GOT3 (cell line): ENCODE measurements around the gene AHRR.
A peak's percentile ranks its signal among the peaks of the same experiment; 100 is the strongest.

Experiments used
- DNase-seq: peaks from one replicate; lab custom pipeline; 2025; ENCODE audit warnings: mixed read lengths; lab: John Stamatoyannopoulos, UW

The AHRR gene

DNA sequence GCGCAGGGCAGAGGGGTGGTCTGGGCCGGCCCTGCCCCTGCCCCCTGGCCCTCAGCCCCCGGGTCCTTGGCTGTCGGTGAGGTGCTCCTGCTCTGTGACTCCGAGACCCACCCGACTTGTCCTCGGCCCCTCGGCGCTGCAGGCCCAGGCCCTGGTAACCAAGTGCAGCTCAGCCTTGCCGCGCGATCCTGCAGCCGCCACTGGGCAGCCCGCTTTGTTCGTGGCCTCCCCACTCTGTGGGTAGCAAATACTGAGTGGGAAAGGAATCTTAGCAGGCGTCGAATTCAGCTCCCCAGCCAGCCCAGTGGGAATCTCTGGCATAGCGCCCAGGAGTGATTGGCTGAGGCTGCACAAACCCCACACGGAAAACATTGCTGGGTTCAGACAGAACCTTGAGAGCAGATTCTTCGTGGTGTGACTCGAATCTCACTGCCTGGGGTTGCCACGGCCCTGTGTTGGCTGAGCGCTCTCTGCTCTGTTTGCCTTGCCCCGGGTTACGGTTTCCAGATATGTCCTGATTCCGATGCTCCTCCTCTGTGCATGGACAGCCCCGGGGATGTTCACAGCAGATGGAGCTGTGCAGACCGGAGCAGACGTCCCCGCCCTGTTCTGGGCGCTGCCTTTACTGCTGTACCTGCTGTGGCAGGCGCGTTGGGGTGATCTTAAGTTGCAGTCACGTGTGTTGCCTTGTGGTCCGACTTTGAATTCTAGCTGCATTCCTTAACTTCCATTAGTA, 108.1 kb downstream of the AHRR start:
- no peak for DNase-seq

DNA sequence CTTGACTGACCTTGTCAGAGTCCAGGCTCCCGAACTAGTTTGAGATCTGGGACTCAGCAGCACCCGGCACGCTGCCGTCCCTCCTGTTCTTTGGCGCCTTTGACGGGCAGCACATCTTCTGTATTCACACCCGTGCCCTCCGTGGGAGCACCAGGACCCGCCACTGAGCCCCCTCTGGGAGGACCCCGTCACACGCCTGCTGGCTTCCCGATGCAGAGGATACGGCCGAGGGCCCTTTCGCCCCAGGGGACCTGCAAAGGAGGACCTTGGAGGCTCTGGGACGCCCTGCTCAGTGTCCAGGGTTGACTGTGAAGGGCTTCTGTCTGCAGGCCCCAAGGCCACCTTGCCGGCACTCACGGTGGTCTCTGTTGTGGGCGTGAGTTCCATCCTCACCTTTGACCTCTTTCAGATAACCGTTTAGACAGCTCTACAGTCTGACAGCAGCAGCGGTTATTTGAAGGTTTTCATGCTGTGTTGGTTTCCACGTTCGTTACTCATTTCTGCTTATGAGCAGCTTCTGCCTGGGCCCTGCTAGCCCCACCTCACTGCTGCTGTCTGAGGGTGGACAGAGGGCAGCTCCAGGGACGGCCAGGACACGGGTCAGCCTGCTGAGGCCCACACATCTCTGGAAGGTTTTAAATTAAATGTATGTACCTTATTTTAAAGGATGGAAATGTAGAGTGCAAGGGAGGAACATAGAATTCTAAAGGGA, 108.9 kb downstream of the AHRR start:
- DNase-seq, result no peak

DNA sequence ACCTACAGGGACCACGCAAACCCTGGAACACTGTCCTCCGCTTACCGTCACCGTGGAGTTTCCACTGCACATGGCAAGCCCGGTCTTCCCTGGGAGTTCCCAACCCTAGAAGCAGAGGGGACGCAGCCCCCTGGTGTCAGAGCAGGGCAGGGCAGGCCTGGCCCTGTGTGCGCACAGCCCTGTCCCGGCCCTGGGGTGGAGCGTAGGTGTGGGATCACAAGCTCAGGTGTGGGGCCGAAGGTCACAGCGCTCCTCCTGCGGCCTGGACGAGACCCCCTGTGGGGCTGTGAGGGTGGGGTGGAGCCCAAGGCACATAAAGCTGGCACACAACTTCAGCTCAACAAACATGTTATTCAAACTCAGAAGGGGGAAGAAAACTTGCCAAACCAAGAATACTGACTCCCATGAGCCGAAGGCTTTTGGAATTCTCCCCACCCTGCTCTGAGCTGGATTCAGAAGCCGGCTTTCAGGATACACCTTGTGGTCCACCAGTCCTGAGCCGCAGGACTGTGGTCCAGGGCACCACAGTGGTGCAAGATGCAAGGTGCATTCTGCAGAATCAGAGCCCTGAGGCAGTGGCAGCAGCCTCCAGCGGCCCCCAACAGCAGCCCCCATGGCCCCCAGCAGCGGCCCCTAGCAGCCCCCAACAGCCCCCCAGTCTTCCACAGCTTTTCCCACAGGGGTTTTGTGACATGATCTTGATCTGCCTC, 109.6 kb downstream of the AHRR start:
- DNase-seq, result no peak

DNA sequence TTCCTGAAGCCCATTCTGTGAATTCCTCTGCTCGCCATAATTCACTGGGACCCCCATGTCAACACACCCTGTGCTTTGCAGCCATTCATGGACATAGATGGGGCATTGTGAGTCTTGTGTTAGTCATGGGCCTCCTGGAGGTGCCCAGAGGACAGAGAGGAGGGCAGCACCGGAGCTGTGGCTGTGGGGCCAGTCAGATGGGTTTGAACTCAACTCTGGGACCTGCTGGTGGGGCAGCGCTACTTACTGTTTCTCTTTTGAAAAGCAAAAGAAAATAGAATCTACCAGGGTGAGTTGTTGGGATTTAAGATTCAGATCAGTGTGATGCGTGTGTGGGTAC, 110.2 kb downstream of the AHRR start:
- no peak for DNase-seq

DNA sequence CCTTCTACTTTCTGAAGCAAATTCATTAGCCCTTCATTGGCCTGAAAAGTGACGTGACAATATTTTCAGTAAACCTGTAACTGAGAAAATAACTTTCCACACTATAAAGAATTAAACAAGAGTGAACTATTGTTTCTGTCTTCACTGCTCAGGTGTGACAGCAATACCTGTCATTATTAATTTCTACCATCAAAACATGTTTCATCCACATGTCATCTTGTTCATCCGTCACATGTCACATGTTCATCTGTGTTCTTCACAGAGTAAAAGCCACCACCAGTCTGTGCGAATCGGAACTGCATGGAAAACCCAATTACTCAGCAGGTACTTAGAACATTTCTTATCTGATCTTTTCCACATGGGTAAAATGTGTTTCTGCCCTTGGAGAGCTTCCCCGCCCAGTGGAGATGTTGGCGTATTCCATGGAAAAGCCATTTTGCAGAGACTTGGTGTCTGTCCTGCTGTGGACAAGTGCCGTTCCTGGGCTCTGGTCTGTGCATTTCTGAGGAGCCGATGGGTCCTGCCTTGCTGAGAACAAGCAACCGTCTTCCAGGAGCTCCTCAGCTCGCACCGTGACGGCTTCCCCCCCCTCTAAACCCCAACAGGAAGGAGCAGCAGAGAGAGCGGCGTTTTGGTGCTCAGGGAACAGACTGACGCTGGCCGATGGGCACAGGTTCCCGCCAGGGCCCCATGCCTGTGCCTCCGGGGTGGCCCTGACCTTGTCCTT, 110.8 kb downstream of the AHRR start:
- DNase-seq, result no peak

DNA sequence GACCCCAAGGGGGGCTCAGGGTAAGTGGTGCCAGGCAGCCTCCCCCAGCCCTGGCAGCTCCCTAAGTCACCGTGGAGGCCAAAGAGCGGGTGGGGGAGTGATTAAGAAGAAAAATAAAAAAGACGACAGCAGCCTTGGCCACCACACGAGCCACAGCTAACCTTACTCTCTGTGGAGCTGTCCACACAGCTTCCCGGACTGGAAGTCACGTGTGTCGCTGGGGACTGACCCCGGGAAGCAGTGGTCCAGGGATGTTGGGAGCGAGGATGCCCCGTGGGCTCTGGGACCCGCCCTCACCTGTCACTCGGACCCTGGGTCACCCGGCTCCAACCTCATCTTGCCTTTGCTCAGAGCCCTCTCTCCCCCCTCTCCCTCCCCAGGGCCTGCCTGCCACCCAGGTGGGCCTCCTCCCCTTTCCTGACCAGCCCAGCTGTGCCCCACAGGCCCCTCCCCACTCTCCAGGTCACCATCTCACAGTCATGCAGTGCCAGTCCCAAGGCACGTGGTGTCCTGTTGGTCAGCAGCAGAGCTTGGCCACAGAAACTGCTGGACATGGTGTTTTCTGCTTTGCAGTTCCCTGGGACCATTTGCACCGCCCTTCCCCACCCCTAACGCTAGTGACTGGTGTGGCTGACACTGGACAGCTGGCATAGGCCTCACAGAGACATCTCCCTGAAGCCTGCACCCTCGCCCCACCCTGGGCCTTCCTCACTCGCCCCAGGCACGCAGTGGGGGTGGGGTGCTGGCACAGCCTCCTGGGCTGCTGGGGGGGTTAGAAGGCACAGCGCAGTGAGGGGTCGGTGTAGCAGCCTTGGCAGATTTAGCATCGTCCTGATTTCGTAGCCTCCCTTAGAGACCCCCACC, 111.6 kb downstream of the AHRR start:
- DNase-seq, result no peak

DNA sequence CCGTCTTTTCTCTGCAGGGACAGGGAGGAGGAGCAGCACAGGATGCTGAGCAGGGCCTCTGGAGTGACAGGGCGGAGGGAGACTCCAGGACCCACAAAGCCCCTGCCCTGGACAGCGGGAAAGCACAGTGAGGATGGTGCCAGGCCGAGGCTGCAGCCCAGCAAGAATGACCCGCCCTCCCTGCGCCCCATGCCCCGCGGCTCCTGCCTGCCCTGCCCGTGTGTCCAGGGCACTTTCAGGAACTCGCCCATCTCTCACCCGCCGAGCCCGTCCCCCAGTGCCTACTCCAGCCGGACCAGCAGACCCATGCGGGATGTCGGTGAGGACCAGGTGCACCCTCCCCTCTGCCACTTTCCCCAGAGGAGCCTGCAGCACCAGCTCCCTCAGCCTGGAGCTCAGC, 112.3 kb downstream of the AHRR start:
- no peak for DNase-seq

DNA sequence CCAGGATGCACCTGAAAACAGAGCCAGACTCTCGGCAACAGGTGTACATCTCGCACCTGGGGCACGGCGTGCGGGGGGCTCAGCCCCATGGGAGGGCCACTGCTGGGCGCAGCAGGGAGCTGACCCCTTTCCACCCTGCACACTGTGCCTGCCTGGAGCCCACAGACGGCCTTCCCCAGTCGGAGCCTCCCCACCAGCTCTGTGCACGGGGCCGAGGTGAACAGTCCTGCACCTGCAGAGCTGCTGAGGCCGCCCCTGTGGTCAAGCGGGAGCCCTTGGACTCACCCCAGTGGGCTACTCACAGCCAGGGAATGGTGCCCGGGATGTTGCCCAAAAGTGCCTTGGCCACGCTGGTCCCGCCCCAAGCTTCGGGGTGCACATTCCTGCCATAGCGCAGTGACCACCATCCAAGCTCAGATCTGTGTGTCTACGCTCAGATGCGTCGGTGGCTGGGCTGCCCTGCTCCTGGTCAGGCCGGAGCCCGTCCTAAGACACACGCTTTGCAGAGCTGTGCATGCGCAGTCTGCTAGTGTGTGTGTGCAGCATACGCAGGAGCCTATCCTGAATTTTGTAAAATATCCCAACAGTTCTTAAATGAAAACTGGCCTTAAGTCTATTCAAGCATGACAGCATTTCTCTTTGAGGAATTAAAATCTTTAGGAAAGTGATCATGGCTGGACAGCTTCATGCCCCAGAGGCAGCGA, 113.1 kb downstream of the AHRR start:
- DNase-seq, result no peak

DNA sequence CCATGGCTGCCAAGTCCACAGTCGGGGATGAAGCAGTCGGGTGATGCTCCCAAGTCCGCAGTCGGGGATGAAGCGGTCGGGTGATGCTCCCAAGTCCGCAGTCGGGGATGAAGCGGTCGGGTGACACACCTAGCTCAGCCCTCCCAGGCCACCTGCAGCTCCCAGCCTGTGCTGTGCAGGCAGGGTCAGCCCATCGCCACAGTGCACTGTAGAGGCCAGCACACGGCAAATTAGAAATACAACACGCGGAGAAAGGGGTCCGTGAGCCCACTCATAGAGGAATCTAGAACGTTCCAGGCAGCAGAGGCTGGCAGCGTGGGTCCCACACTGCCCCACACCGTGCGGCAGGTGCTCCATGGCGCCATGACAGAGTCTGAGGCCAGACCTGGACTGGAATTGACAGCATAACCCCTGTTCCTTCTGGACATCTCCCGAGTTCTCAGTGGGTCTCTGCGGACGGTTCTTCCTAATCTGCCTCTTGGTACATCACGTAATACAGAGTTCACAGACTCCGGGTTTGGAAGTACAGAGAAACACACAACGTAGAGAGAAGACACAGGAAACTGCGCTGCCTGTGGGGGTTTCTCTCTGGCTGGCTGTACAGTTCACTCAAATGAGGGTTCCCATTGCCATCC, 113.8 kb downstream of the AHRR start:
- no peak for DNase-seq

DNA sequence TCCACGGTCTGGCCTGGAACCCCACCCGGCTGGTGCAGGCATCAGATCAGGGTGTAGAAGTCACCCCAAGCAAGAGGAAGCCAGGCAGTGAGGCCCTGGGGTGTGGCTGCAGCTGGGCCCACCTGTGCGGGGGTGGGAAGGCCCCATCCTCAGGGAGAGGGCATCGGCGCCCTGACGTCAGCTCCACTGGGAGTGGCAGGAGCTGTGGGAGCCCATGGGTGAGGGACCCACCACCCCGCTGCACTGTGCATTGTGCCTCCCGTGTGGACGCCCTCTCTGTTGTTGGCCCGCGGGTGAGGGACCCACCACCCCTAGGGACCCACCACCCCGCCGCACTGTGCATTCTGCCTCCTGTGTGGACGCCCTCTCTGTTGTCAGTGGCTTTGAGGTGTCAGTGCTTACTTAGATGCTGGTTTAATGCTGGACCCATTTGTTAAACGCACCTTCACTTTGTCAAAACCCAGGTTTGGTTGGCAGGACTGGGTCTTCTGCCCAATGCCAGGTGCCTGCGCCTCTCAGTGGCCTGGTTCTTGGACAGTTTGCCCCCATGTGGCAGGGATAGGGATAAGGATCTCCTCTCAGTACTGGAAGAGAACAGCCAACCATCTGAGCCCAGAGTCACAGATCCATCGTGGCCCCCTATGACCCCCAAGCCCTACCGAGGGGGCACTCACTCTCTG, 114.6 kb downstream of the AHRR start:
- DNase-seq, result no peak

DNA sequence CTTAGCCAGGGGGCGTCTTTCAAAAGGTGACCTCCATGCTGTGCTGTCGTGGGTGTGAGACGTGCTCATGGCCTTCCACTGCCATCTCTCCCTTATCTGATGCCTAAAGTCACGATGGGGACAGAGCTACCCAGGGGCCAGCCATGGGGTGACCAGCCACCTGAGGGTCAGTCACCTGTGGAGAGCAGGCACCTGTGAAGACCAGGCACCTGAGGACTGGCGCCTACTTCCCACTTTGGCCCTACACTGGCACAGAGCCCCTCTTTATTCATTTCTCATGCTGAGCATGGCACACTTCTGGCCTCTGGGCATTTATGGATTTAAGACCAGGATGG, 115.1 kb downstream of the AHRR start:
- DNase-seq, result no peak

DNA sequence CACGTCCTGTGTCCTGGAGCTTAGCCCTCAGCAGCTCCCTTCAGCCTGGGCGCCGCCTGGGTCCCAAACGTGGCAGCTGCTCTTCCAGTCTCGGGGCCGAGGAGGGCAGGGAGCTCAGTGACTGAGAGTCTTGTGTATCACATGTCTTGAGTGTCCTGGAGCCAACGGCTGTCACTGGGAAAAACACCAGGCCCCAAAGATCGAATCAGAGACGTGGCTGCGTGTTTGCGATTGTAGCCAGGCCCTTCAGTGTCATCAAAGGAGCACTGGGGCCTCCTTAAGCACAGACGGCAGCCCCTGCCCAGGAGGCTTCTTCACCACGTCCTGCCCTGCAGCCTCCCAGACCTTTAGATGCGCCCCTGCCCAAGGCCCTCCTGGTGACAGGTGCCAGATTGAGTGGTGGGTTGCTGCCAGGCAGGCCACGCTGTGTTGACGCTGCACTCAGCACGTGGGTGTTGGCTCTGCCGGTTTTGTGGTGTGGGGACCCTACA, 115.8 kb downstream of the AHRR start:
- DNase-seq, result no peak

DNA sequence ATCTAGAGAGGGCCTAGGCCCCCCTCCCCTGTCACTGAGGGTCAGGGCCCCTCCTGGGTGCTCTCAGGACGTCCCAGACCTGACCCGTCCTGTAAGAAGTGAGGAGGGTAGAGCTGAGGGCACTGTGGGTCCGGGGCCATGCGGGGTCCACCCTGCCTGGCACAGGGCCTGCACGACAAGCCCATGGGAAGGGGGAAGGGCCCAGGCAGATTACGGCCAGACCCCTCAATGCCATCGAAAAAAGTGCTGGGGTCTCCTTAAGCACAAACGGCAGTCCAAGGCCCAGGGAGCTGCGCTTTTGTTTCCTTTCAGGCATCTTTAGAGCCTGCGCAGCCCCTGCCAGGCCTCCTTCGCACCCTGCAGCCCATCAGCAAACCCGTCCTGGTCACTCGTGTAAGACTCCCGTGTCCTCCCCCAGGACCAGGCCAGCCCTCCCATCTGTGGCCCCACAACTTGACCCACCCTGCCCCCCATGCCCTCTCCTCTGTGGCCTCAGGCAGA, 117.0 kb downstream of the AHRR start:
- no peak for DNase-seq

DNA sequence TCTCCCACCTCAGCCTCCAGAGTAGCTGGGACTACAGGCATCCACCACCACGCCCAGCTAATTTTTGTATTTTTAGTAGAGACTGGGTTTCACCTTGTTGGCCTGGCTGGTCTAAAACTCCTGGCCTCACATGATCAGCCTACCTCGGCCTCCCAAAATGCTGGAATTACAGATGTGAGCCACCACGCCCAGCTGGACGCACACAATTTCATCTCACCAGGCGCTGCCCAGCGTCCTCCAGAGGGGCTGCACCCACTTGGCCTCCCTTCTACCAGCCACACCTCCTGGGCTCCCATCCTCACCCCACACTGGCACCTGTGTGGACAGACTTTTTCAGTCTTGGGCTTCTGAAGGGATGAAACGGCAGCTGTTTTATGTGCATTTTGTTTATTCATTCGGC, 117.7 kb downstream of the AHRR start:
- no peak for DNase-seq

DNA sequence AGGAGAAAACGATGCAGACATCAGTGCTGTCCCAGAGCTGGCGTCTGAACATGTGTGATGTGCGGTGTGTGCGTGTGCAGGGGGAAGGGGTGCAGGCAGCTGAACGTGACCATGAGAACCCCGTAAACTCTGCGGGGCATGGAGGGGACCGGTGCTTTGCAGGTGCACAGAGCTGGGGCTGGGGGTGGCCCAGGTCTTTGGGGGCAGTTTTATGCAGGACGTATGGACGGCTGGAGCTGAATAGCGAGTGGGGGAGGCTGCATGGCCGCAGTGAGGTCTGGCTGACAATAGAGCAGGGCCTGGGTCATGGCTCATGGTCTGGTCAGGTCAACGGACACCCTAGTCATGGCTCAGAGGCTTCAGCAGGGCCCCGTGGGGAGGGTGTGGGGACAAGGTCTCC, 118.1 kb downstream of the AHRR start:
- no peak for DNase-seq

DNA sequence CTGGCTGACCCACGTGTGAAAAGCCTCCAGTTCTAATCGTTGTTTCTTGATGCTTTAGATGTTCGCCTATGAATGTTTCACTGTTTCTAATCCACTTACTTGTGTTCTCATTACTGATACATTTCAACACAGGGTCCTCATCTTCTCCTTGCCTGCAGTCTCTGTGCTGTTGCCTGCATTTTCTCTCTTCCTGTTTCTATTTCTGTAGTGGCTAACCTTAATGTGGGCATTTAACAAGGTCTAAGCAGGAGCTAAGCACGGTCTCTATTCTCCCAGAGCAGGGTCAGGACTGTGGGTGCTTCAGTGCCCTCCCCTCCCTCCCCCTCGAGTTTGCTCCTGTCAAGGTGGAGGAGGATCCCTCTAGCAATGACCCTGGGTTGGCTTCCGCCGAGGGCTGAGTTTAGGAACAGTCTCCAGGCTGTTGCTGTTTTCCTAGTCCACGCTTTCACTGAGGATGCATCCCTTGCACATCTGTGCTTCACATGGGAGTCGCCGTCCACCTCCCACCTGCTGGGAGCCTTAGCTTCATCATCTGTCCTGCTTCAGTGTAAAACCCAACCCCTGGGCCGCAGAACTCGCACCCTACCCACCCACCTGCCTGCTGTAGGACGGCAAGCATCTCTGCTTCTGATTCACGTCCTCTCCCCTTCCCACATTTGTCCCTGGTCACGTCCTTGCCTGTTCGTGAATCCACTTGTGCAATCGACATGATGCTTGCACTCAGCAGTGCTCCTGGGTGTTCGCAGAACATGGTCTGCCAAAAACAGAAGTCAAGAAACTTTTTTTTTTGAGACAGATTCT, 119.1 kb downstream of the AHRR start:
- DNase-seq, result no peak

DNA sequence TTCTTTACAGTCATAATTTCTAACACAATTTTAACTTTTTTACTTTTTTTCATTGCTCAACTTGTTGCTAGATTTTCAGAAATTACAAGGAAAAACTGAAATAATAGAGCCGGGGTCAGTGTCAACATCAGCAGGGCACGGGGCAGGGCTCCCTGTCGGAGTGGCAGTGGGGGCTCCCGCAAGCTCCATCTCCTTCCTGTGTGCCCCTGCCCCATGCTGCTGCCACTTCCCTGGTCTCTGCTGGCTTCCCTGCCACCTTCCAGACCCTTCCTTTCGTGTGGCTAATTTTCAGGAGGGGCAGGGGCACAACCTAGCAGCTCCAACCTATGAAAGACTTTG, 120.5 kb downstream of the AHRR start:
- DNase-seq, result no peak

DNA sequence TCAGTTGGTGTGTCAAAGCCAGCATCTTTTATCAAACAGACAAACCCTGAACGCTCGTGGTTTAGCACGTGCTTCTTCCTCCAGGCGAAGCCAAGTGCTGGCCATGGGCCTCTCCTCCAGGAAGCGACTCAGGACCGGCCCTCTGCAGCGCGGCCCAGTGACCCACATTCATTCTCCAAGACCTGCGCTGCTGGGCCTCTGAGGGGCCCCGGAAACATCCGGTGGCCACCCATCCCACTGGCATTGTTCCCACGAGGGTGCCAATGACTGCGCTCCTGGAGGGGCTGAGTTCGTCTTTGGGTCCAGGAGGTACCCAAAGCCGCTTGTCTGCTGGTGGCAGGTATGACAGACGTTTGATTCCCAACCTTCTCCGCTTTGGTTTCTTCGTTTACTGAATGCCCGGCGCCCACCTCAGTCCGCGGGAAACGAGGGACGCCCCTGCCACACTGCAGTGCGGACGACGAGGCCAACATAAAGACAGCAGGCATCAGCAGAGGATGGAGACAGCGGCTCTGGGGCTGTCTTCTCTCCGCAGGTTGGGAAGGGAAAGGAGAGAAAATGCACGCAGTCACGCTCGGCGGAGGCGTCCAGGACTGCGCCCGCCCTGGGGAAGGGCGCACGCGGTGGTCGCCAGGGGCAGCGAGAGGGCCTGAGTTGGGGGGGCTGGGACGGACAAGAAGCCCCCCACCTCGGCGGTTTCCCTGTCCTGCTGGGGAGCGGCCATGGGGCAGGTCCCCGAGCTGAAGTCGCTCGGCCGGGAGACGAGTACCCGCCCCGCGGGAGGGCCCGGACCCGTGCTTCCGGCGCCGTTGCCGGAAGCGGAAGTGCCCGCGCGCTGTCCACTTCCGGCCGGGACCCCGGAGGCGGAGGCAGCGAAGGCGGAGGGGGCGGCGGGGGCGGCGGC, 121.1 kb downstream of the AHRR start, which contains the start of gene EXOC3:
TSS of gene EXOC3 (plus strand) at position 842 of the 904 bp plus-strand sequence. CDS start 3,030 bp downstream, outside the sequence.
- peak; percentile 27 for DNase-seq
